ENCODE results near the gene POPDC3.

POPDC3 gene

GRCh38 chr6:105121981-105122380, 57.8 kb downstream of the POPDC3 start:
- no peaks in the 10 kb centered on the region for H3K4me1 ChIP-seq (ENCODE audit: control insufficient read depth, insufficient read depth, low read length)
- no peaks in the 10 kb centered on the region for H3K36me3 ChIP-seq (ENCODE audit: control insufficient read depth, insufficient read depth, low read length)
- no peak overlapping the region for H3K4me3 ChIP-seq (ENCODE audit: insufficient read depth, low read depth, low read length)
- no peaks in the 10 kb centered on the region for H3K27me3 ChIP-seq (ENCODE audit: control insufficient read depth, insufficient read depth, low read length, poor library complexity, severe bottlenecking)
- WGBS, 2 experiments = 92% methylated on average over 2 of the region's 3 CpGs
- H3K9me3 ChIP-seq (ENCODE audit: control insufficient read depth, low read length) = no peaks in the 10 kb centered on the region
- no peak overlapping the region for H3K27ac ChIP-seq (ENCODE audit: insufficient read depth, low read depth, low read length, poor library complexity, severe bottlenecking)

GRCh38 chr6:105120570-105120969, 59.2 kb downstream of the POPDC3 start:
- WGBS, 2 experiments = 92 to 95% methylated on average over 5 of the region's 5 CpGs
- no peaks in the 10 kb centered on the region for H3K4me1 ChIP-seq (ENCODE audit: control insufficient read depth, insufficient read depth, low read length)

GRCh38 chr6:105116150-105116549, 63.7 kb downstream of the POPDC3 start:
- Histone ChIP-seq H3K4me3 (ENCODE audit: insufficient read depth, low read depth, low read length) (no peak overlapping the region), H3K4me1 (ENCODE audit: control insufficient read depth, insufficient read depth, low read length) (no peaks in the 10 kb centered on the region), H3K9me3 (ENCODE audit: control insufficient read depth, low read length) (no peaks in the 10 kb centered on the region), H3K36me3 (ENCODE audit: control insufficient read depth, insufficient read depth, low read length) (no peaks in the 10 kb centered on the region), H3K27ac (ENCODE audit: insufficient read depth, low read depth, low read length, poor library complexity, severe bottlenecking) (no peak overlapping the region), H3K27me3 (ENCODE audit: control insufficient read depth, insufficient read depth, low read length, poor library complexity, severe bottlenecking) (no peaks in the 10 kb centered on the region)
- WGBS, 2 experiments = 73 to 77% methylated on average over 5 of the region's 5 CpGs

More at GRCh38 chr6:105120570-105120969, 59.2 kb downstream of the POPDC3 start:
- no peak overlapping the region for H3K27ac ChIP-seq (ENCODE audit: insufficient read depth, low read depth, low read length, poor library complexity, severe bottlenecking)
- no peak overlapping the region for H3K4me3 ChIP-seq (ENCODE audit: insufficient read depth, low read depth, low read length)
- H3K27me3 ChIP-seq (ENCODE audit: control insufficient read depth, insufficient read depth, low read length, poor library complexity, severe bottlenecking) = no peaks in the 10 kb centered on the region
- H3K36me3 ChIP-seq (ENCODE audit: control insufficient read depth, insufficient read depth, low read length) = no peaks in the 10 kb centered on the region
- H3K9me3 ChIP-seq (ENCODE audit: control insufficient read depth, low read length) = no peaks in the 10 kb centered on the region

- Histone ChIP-seq H3K4me3 (ENCODE audit: insufficient read depth, low read depth, low read length) (no peak overlapping the region), H3K36me3 (ENCODE audit: control insufficient read depth, insufficient read depth, low read length) (no peaks in the 10 kb centered on the region), H3K4me1 (ENCODE audit: control insufficient read depth, insufficient read depth, low read length) (no peaks in the 10 kb centered on the region), H3K27ac (ENCODE audit: insufficient read depth, low read depth, low read length, poor library complexity, severe bottlenecking) (no peak overlapping the region), H3K9me3 (ENCODE audit: control insufficient read depth, low read length) (no peaks in the 10 kb centered on the region), H3K27me3 (ENCODE audit: control insufficient read depth, insufficient read depth, low read length, poor library complexity, severe bottlenecking) (no peaks in the 10 kb centered on the region)
- WGBS, 2 experiments = 91 to 96% methylated on average over 6 of the region's 6 CpGs
Observed at GRCh38 chr6:105113422-105113821, 66.4 kb downstream of the POPDC3 start.

- no peaks in the 10 kb centered on the region for H3K36me3 ChIP-seq (ENCODE audit: control insufficient read depth, insufficient read depth, low read length)
- H3K27me3 ChIP-seq (ENCODE audit: control insufficient read depth, insufficient read depth, low read length, poor library complexity, severe bottlenecking) = no peaks in the 10 kb centered on the region
- no peak overlapping the region for H3K4me3 ChIP-seq (ENCODE audit: insufficient read depth, low read depth, low read length)
- 86 to 91% methylated on average over 1 of the region's 1 CpG for WGBS, 2 experiments
- H3K9me3 ChIP-seq (ENCODE audit: control insufficient read depth, low read length) = no peaks in the 10 kb centered on the region
- no peaks in the 10 kb centered on the region for H3K4me1 ChIP-seq (ENCODE audit: control insufficient read depth, insufficient read depth, low read length)
- H3K27ac ChIP-seq (ENCODE audit: insufficient read depth, low read depth, low read length, poor library complexity, severe bottlenecking) = no peak overlapping the region
Observed at GRCh38 chr6:105112577-105112976, 67.2 kb downstream of the POPDC3 start.

GRCh38 chr6:105111871-105112270, 67.9 kb downstream of the POPDC3 start:
- Histone ChIP-seq H3K9me3 (ENCODE audit: control insufficient read depth, low read length) (no peaks in the 10 kb centered on the region), H3K27ac (ENCODE audit: insufficient read depth, low read depth, low read length, poor library complexity, severe bottlenecking) (no peak overlapping the region), H3K4me1 (ENCODE audit: control insufficient read depth, insufficient read depth, low read length) (no peaks in the 10 kb centered on the region), H3K27me3 (ENCODE audit: control insufficient read depth, insufficient read depth, low read length, poor library complexity, severe bottlenecking) (no peaks in the 10 kb centered on the region), H3K4me3 (ENCODE audit: insufficient read depth, low read depth, low read length) (no peak overlapping the region), H3K36me3 (ENCODE audit: control insufficient read depth, insufficient read depth, low read length) (no peaks in the 10 kb centered on the region)
- WGBS, 2 experiments = 93 to 97% methylated on average over 1 to 2 of the region's 2 CpGs

- no peaks in the 10 kb centered on the region for H3K27me3 ChIP-seq (ENCODE audit: control insufficient read depth, insufficient read depth, low read length, poor library complexity, severe bottlenecking)
- no peak overlapping the region for H3K27ac ChIP-seq (ENCODE audit: insufficient read depth, low read depth, low read length, poor library complexity, severe bottlenecking)
- H3K4me1 ChIP-seq (ENCODE audit: control insufficient read depth, insufficient read depth, low read length) = no peaks in the 10 kb centered on the region
- no peaks in the 10 kb centered on the region for H3K9me3 ChIP-seq (ENCODE audit: control insufficient read depth, low read length)
- 93 to 95% methylated on average over 3 of the region's 3 CpGs for WGBS, 2 experiments
- no peaks in the 10 kb centered on the region for H3K36me3 ChIP-seq (ENCODE audit: control insufficient read depth, insufficient read depth, low read length)
- no peak overlapping the region for H3K4me3 ChIP-seq (ENCODE audit: insufficient read depth, low read depth, low read length)
Observed at GRCh38 chr6:105111105-105111504, 68.7 kb downstream of the POPDC3 start.

GRCh38 chr6:105109955-105110895, 69.6 kb downstream of the POPDC3 start:
- no peak overlapping the region for H3K4me3 ChIP-seq (ENCODE audit: insufficient read depth, low read depth, low read length)
- WGBS, 2 experiments = 73 to 77% methylated on average over 7 to 8 of the region's 8 CpGs

GRCh38 chr6:105108631-105109262, 71.1 kb downstream of the POPDC3 start:
- Histone ChIP-seq H3K9me3 (ENCODE audit: control insufficient read depth, low read length) (no peaks in the 10 kb centered on the region), H3K27me3 (ENCODE audit: control insufficient read depth, insufficient read depth, low read length, poor library complexity, severe bottlenecking) (no peaks in the 10 kb centered on the region)
- WGBS, 2 experiments = 79 to 80% methylated on average over 7 of the region's 7 CpGs

More at GRCh38 chr6:105109955-105110895, 69.6 kb downstream of the POPDC3 start:
- no peaks in the 10 kb centered on the region for H3K27me3 ChIP-seq (ENCODE audit: control insufficient read depth, insufficient read depth, low read length, poor library complexity, severe bottlenecking)
- H3K9me3 ChIP-seq (ENCODE audit: control insufficient read depth, low read length) = no peaks in the 10 kb centered on the region
- H3K36me3 ChIP-seq (ENCODE audit: control insufficient read depth, insufficient read depth, low read length) = no peaks in the 10 kb centered on the region
- no peaks in the 10 kb centered on the region for H3K4me1 ChIP-seq (ENCODE audit: control insufficient read depth, insufficient read depth, low read length)
- H3K27ac ChIP-seq (ENCODE audit: insufficient read depth, low read depth, low read length, poor library complexity, severe bottlenecking) = no peak overlapping the region

More at GRCh38 chr6:105108631-105109262, 71.1 kb downstream of the POPDC3 start:
- Histone ChIP-seq H3K4me3 (ENCODE audit: insufficient read depth, low read depth, low read length) (no peak overlapping the region), H3K4me1 (ENCODE audit: control insufficient read depth, insufficient read depth, low read length) (no peaks in the 10 kb centered on the region), H3K27ac (ENCODE audit: insufficient read depth, low read depth, low read length, poor library complexity, severe bottlenecking) (no peak overlapping the region), H3K36me3 (ENCODE audit: control insufficient read depth, insufficient read depth, low read length) (no peaks in the 10 kb centered on the region)

All from ectodermal cell (in vitro differentiated cells).